GM21423 (cell line): ENCODE measurements around the gene METTL1.

Source experiments
- ATAC-seq: cut with Tn5 transposase; IDR thresholded peaks from one replicate; pipeline ENCODE4 v1.9.1; 2021; ENCODE audit warnings: mild to moderate bottlenecking, moderate library complexity; ENCODE audit not compliant: unreplicated experiment

METTL1 gene

DNA sequence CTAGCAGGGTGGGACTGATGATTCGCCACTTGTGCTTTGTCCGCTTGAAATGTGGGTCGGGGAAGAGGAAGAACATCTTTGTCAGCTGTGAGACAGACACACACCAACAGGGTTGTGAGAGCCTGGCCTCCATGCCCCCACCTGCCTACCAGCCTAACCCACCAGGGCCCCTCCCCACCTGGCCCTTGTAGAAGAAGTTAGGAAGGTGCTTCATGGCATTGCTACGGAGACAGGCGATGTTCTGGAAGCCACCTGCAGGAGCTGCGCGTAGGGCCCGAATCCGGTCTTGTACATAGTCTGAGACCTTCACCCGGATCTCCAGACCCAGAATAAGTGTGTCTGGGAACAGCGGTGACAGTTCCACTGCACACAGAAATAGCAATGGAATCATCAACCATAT lies 2.3 kb downstream of the METTL1 start:
- ATAC-seq: no peak

DNA sequence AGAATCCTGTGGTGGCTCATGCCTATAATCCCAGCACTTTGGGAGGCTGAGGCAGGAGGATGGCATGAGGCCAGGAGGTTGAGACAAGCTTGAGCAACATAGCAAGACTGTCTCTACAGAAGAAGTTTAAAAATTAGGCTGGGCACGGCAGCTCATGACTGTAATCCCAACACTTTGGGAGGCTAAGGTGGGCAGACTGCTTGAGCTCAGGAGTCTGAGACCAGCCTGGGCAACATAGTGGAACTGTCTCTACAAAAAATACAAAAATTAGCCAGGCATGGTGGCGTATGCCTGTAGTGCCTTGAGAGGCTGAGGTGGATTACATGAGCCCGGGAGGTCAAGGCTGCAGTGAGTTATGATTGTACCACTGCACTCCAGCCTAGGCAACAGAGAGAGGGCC lies 4.0 kb downstream of the METTL1 start:
- ATAC-seq: no peak

DNA sequence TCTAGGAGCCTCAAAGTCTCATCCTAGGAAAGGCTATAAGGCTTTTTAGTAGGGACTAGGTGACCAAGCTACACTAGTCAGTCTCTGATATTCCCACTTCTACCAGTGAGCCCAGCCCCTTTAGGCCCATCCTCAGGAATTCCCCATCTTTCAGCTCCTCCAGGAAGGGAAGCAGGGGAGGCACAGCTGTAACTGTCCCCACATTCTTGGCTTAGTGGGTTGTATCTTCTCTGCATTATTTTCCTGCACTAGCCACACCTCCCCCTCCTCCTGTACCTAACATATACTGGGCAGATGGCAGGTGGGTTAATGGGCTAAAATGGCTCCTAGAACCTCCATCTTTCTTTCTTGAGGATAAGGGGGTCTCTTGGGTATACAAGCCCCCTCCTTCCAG lies 4.6 kb downstream of the METTL1 start:
- ATAC-seq: no peak

DNA sequence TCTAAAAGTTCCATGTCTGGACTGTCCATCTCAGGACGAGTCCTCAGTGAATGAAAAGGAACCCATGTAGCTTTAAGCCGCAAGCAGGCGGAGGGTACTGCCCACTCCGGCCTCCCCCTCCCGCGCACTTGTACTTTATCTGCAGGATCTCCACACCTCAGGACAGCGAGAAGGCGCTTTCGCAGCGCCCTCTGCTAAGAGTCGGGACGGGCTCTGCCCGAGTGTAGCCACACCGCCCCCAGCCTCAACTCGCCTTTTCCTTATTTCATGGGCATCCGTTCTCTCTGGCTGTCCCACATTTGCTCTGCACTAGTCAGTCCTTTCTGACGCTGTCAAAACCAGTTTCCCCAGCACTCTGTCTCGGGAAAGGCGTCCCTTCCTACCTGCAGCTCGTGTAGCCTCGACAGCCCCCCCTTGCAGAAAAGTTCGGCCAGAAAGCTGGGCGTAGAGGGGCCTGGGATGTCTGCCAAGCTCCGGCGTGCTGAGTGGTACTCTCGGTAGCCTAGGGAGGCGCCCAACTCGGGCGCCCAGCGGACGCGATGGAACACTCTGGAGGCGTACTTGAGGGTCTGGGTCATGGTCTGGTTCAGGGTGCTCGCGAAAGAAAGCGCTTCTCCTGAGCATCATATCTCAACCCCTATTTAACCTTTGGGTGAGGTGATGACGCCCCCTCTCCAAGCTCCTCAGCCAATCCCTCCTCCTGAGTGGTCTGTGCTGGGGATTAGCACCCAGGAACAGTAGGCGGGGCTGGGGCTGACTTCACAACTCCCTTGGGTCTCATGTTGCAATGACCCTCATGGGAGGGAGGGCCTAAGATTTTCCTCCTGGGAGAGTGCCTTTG lies 5.2 kb downstream of the METTL1 start, which contains the start of gene CYP27B1:
Gene CYP27B1, minus strand, starts transcription at position 615 of the 841 bp plus-strand sequence. Its CDS starts 37 bp downstream, at position 578.
- no peak for ATAC-seq

DNA sequence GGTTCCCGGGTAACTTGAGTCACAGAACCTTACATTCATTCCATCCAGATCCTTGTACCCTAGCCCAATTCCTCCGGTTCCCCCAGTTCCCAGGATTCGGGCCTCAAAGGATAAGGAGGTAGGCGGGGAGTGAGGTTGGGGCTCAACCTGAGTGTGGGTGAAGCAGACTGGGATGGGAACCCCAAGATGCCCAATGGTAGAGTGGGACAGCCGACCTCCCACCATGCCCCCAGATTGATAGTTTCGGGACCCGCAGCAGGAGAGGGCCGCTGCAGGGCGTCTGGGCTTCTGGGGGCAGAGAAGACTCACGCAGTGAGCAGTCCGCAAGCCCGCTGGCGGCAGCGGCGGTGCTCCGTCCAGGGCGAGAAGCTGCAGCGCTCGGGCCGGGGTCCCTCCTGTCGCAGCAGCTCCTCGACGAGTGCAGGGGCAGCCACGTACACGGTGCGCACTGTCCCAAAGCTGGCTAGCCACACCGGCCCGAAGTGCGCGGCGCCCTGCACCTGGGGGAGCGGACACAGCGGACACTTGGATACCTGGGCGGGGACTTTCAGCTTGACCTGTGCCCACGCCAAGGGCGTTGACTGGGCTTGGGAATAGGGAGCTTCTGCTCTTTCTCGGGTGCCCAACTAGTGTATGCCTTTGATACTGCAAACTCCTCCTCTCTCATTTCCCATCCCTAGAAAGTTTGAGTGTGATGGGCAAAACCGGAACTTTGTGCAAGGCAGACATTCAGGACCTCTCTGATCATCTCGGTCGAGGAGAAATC lies 6.0 kb downstream of the METTL1 start:
- no peak for ATAC-seq

DNA sequence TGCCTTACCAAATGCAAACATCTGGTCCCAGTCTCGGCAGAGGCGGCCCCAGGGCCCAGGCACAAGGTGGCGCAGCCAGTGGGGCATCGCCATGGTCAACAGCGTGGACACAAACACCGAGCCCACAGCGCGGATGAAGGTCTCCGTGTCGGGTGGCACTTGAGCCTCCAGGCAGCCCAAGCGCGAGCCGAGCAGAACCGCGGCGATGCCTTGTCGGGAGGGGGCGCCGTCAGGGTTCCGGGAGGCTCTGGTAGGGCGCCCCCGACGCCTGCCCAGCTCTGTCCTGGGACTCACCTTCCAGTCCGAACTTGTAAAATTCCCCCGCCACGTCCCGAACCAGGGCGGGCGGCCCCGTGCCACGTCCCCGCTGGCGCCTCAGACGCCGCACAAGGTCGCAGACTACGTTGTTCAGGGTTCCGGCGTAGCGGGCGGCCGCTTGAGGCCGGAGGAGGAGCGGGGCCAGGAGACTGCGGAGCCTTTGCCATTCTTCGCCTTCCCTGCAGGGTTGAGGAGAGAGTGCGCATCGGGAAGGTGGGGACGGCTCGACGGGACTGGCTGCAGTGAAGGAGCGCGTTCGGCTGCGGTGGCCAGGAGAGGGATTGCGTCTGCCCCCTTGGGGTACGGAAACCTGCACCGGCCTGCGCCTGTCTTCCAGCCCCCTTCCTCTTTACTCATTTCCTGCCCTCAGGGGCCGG lies 6.8 kb downstream of the METTL1 start:
- ATAC-seq: no peak

DNA sequence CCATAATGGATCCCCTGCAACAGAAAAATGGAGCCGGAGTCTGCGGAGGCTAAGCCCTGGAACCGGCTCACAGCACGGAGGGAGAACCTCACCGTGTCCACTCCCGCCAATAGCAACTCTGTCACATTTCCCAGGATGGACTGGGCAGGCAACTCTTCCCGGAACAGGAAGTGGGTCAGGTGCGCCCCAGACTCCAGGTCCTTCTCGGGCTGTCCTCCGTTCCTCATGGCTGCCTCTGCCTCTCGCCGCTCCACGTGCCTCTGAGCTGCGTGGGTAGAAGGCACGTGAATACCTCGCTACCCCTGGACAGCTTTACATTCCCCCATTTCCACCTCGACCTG lies 7.3 kb downstream of the METTL1 start:
- ATAC-seq: no peak

DNA sequence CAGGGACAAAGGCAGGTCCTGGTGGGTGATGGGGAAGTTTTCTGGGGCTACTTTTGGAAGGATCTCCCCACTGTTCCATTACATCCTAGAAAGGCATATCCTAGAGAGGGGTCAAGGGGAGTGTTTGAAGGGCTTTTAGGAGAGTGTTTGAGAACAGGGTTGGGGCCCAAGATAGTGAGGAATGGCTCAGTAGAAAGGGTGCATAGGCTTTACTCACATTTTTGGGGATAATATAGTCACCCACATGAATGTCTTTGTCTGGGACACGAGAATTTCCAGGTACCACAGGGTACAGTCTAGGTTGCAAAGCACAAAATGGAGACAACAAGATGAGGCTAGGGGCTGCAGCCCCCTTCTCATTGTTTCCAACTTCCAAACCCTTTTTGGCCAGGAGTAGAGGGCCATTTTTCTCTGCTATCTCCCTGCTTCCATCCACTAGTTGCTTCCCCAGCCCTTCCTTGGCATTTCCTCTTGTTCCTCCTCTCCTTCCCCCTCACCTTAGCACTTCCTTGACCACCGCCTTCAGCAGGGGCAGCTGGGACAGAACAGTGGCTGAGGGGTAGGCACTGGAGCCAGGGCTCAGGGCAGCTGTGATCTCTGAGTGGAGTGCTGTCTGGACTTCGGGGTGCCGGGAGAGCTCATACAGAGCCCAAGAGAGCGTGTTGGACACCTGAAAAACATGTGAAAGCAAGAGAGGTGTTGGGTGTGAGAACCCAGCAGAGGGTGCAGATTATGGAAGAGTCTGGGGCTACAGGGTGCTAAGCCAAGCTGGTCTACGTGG lies 7.8 kb downstream of the METTL1 start:
- ATAC-seq: no peak

DNA sequence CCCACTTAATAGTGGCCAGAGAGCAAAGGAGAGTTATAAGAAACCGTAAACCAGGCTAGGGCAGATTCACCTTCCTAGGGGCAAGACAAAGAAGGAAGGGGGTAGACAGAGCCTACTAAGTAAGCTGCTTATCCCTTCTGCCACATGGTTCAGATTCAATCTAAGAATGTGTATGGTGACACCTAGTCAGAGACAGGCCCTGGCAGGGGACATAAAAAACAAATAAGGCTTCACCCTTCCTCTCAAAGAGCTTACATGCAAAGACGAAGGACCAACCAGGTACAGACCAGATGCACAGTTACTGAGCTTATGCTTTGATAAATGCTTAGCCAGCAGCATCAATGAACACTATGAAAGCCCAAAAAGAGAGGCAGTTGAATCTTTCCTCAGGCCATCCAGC lies 9.4 kb downstream of the METTL1 start:
- ATAC-seq: no peak

DNA sequence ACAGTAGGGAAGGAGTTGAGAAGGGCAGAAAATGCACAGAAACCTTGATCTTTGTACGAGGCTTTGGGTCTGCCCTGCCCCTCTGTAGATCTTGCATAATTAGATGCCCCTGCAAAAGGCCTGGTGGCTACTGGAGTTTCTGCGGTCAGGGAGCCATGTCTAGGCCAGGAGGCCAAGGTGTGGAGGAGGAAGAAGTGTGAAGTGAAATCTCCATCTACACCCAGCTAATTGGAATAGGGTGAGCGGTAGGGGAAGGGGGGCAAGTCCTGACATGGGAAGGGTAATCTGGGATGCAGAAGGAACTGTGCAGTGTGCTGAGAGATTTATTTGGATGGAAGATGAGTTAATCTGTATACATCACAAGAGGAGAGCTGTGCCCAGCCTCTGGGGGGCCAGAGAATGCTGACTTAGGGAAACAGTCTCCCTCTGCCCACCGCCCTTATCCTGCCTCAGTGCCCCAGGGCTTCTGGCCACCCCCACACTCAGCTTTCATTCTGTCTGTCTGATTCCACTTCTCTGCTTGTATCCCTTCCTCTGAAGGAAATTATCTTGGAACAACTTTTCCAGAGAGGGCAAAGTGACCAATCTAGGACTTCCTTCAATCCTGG lies 10.4 kb downstream of the METTL1 start:
- no peak for ATAC-seq

DNA sequence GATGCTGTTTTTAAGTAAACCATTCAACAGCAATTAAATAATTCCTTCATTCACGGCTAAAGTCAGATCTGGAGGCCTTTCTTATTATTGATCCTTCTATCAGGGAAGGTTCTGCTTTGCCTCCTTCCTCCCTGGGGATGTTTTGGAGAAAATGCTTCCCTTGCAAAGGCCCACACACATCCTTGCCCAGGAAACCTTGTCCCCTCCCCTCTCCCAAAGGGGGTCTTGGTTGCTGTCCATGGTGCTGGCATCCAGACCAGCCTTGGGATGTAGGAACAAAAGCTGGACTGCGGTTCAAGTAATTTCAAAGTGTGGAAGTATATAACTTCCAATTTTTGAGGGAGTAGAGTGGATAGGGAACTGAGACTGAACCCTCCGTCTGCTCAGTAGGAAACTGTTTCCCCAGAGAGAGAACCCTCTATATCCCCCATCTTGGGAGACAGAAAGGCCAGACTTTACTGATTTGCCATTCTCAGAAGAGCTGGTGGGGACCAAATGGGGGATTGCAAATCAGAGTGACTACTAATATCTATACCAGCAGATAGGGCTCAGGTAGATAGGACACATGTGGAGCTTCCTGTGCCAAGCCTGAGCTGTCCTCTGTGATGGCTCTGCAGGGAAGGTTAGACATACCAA lies 11.4 kb downstream of the METTL1 start:
- no peak for ATAC-seq

DNA sequence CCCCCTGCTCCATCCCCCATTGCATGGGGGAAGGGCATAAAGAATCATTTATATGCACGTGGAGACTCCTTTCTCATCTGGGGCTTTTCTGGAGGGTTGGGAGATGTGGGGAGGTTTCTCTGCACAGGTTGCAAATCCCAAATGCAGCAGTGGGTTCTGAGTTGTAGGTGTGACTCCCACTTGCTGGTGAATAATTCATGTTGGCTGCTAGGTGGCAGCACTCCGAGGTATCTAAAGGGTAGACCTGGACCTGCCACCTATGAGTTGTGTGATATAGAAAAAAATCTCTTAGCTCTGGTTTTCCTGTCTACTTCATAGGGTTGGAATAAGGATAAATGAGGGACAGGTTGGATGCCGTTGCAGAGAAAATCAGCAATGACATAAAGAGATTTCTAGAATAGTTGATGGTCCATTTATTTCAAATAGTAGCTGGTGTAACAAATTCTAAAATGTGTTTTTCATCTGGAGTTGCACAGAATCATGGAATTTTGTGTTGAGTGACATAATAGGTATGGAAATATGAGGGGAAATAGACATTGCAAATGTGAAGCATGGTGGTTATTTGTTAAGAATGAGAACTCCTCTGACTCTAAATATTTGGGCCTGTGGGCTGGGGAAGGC lies 12.4 kb downstream of the METTL1 start:
- ATAC-seq: no peak

DNA sequence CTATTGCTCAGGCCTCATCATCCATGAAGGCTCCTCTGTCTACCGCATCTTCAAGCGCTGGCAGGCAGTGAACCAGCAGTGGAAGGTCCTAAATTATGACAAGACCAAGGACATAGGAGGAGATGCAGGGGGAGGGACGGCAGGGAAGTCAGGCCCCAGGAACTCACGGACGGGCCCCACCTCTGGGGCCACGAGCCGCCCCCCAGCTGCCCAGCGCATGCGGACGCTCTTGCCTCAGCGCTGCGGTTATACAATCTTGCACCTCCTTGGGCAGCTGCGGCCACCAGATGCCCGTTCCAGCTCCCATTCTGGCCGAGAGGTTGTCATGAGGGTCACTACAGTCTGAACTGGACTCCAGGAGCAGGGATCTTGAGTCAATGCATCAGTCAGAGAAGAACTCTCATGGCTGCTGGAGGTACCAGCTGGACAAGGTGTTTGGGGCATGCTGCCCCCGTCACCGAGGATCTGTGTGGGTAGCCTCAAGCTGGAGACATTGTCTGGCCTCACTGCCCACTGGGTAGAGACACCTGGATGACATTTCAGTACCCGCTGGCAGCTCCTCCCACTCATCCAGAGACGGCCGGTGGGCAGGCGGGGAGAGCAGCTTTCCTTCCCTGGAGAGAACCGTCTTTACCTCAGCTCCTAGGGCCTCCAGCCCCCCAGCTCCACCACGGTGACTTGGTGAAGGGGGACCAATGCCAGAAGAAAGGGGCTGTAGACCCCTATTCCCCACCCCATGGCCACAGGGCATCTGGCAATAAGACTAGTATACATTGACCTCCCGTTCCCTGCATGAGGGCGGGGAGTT lies 13.1 kb downstream of the METTL1 start:
- no peak for ATAC-seq

DNA sequence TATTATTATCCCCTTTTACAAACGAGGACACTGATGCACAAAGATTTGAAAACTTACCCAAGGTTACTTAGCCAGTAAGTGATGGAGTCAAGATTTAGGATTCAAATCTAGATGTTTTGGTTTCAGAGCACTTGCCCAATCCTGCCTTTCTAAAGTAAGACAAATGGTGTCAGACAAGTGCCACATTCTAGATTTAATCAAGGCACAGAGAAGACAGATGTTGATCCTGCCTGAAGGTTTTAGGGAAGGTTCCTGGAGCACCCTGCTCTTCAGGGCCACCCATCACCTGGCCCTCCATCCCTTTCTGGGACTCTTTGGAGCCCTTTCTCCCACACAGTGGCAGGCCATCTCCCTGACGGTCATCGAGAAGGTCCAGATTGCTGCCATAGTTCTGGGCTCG lies 14.1 kb downstream of the METTL1 start:
- no peak for ATAC-seq

DNA sequence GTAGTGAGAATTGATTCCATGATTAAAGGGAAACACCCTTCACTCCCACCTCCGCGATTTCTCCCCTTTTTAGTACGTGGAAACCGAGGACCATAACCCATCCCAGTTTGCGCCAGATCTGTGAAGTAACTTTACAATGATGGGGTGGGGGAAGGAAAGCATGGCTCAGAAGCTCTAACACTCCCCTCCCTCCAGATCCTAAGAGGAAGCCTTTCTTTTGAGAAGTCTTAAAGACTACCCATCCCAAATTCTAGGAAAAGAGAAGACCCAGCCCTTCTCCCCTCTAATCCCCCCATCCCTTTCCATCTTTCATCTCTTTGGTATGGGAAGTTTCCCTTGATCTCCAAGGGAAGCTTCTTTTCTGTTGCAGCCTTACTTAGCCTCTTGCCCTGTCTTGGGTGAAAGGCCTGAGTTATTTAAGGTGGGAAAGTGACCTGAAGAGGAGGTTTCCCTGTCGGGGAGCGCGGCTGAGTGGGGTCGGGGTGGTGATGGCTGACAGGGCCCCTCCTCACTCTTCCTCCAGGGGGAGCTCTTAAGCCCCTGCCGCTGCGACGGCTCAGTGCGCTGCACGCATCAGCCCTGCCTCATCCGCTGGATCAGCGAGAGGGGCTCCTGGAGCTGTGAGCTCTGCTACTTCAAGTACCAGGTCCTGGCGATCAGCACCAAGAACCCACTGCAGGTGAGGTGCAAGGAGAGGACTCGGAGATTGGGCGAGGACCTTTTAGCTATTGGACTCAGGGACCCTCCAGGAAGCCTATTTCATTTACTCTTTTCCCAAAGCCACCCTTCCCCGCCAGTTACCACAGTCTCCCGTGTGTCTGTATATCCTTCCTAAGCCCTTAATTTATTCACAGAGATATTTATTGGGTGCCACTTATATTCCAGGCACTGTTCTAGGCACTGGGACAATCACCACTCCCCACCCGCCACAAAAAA lies 15.2 kb downstream of the METTL1 start:
- ATAC-seq: no peak

DNA sequence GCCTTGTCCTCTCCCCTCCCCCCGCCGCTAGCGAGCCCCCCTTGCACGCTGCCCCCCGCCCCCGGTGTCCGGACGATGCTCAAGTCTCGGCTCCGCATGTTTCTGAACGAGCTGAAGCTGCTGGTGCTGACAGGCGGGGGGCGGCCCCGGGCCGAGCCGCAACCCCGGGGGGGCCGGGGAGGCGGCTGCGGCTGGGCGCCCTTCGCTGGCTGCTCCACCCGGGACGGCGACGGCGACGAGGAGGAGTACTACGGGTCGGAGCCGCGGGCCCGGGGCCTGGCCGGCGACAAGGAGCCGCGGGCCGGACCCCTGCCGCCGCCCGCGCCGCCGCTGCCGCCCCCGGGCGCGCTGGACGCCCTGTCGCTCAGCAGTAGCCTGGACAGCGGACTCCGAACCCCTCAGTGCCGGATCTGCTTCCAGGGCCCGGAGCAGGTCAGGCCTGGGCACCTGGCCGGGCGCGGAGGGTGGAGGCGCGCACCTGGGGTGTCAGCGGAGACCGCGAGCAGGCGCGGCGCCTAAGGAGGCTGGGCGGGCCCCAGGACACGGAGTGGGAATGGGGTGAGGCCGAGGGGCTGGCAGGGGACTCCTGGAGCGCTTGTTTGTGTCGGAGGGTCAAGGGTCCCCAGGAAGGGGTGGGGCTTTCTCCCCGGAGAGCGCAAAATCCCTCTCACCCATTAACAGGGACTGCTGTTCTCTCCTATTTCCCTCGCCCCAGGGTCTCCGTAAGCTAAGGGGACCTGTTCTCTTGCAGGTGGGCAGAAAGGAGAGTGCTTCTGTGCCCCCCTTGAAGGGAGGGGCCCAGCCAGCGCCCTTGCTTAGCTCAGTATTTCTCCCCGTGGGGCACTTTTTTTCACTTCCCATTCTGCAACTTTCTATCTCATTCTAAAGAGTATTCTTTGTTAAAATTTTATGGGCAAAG lies 16.2 kb downstream of the METTL1 start:
- no peak for ATAC-seq

DNA sequence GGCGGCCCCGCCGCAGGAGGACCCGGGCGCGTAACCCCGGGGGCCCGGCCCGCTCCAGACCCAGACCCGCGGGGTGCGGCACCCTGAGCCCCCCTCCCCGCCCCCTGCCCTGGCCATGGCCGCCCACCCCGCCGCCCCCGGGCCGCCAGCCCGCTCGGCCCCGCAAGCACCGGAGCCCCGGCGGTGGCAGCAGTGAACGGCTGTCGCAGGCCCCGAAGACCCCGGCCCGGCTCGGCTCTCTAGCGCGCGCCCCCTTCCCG lies 16.8 kb downstream of the METTL1 start:
- ATAC-seq: no peak
